B cell (primary cell): ENCODE results near the gene AGPAT3. TPM values are rescaled to one million over a fixed set of nuclear protein-coding genes. Genes with fewer than 3 reads are reported as not detected.

Experiments
- ATAC-seq: fragments of 200-7000 bp; cut with Tn5 transposase; one replicate; pipeline ENCODE4 v1.10.0; 2021; ENCODE audit warnings: low read depth, mild to moderate bottlenecking, moderate number of reproducible peaks, moderate library complexity
- CTCF ChIA-PET: fragments of 350-600 bp; sonication (Branson Sonifier 250); formaldehyde crosslinking; loops from one replicate; lab custom pipeline; 2021; ENCODE audit warnings: antibody characterized with exemption, inconsistent platforms; lab: Charles Lee
- POLR2A ChIA-PET: fragments of 350-600 bp; sonication (Branson Sonifier 250); formaldehyde crosslinking; loops from one replicate; lab custom pipeline; 2021; ENCODE audit warnings: antibody characterized with exemption; lab: Charles Lee
- DNase-seq: peaks from one replicate; pipeline ENCODE4 v3.0.0; 2013
- H2AFZ ChIP-seq: 2 replicates; pipeline ENCODE4 v1.6.1; 2012; ENCODE audit warnings: mild to moderate bottlenecking, low read depth, low read length; ENCODE audit not compliant: insufficient read depth, poor library complexity, severe bottlenecking
- H3K27ac ChIP-seq, 2 donors: 1 replicate in 1 of 2; 2 replicates in 1 of 2; pipeline ENCODE4 v1.5.1; 2012 to 2013; ENCODE audit warnings: low read length in 2 of 2, mild to moderate bottlenecking in 2 of 2, moderate library complexity in 1 of 2
- H3K27me3 ChIP-seq, 4 experiments: fragments of 200-600 bp in 1 of 4; sonication (generic) in 1 of 4; replicated peaks in 1 of 4; 1 replicate in 2 of 4; 2 replicates in 2 of 4; pipeline versions ENCODE4 v1.6.1 to v1.7.0; 2013 to 2016; ENCODE audit warnings: low read length in 3 of 4, mild to moderate bottlenecking in 2 of 4, mixed read lengths in 1 of 4, moderate library complexity in 1 of 4; ENCODE audit not compliant: insufficient read depth in 4 of 4, control insufficient read depth in 3 of 4; ENCODE audit errors: control extremely low read depth in 1 of 4
- H3K36me3 ChIP-seq, 2 experiments: replicated peaks in 1 of 2; 1 replicate in 1 of 2; 2 replicates in 1 of 2; pipeline versions ENCODE4 v1.6.1 to v1.7.1; 2013; ENCODE audit warnings: low read length in 1 of 2; ENCODE audit not compliant: insufficient read depth in 2 of 2, control insufficient read depth in 1 of 2; ENCODE audit errors: control extremely low read depth in 1 of 2, extremely low read depth in 1 of 2
- H3K4me1 ChIP-seq, 2 donors: fragments of 200-600 bp in 1 of 2; sonication (generic) in 1 of 2; 1 replicate in 1 of 2; 2 replicates in 1 of 2; pipeline versions ENCODE4 v1.5.1 to v1.6.1; 2013 to 2017; ENCODE audit warnings: low read length in 2 of 2; ENCODE audit not compliant: control insufficient read depth in 2 of 2, insufficient read depth in 2 of 2
- H3K4me2 ChIP-seq: replicated peaks from 2 replicates; pipeline ENCODE3; 2012; ENCODE audit warnings: mild to moderate bottlenecking, low read depth, low read length; ENCODE audit not compliant: poor library complexity, severe bottlenecking
- H3K4me3 ChIP-seq, 5 experiments: fragments of 200-600 bp in 1 of 5; sonication (generic) in 1 of 5; 1 replicate in 3 of 5; 2 replicates in 2 of 5; pipeline versions ENCODE4 v1.5.1 to v1.7.0; 2011 to 2016; ENCODE audit warnings: low read length in 4 of 5, mild to moderate bottlenecking in 4 of 5, low read depth in 2 of 5, control low read depth in 1 of 5, moderate library complexity in 1 of 5; ENCODE audit not compliant: insufficient read depth in 1 of 5; ENCODE audit errors: control extremely low read depth in 1 of 5, extremely low read depth in 1 of 5
- H3K79me2 ChIP-seq: fragments of 200-600 bp; sonication (generic); one replicate; pipeline ENCODE4 v1.6.0; 2016; ENCODE audit warnings: low read length; ENCODE audit not compliant: control insufficient read depth, insufficient read depth
- H3K9ac ChIP-seq: fragments of 200-600 bp; sonication (generic); 2 replicates; pipeline ENCODE4 v1.6.1; 2017; ENCODE audit warnings: mild to moderate bottlenecking, low read length, moderate library complexity
- H3K9me3 ChIP-seq, 3 donors: one replicate each; pipeline versions ENCODE4 v1.6.1 to v1.7.1; 2013; ENCODE audit warnings: low read length in 2 of 3; ENCODE audit not compliant: control insufficient read depth in 2 of 3, insufficient read depth in 1 of 3; ENCODE audit errors: control extremely low read depth in 1 of 3
- H4K20me1 ChIP-seq: 2 replicates; pipeline ENCODE4 v1.6.0; 2012; ENCODE audit warnings: mild to moderate bottlenecking, low read length; ENCODE audit not compliant: insufficient read depth, control insufficient read depth, poor library complexity, severe bottlenecking
- H3K27ac Mint-ChIP-seq: one replicate; pipeline ENCODE4 v1.8.0; 2021; ENCODE audit warnings: mixed read lengths
- H3K27me3 Mint-ChIP-seq: one replicate; pipeline ENCODE4 v1.8.0; 2021; ENCODE audit warnings: mixed read lengths
- H3K4me1 Mint-ChIP-seq: one replicate; pipeline ENCODE4 v1.8.0; 2021; ENCODE audit warnings: mixed read lengths
- H3K4me3 Mint-ChIP-seq: one replicate; pipeline ENCODE4 v1.8.0; 2021; ENCODE audit warnings: mixed read lengths
- H3K9me3 Mint-ChIP-seq: one replicate; pipeline ENCODE4 v1.8.0; 2022; ENCODE audit warnings: mixed read lengths; ENCODE audit not compliant: insufficient read depth
- EZH2 ChIP-seq: IDR thresholded peaks from 2 replicates; pipeline ENCODE4 v1.6.1; 2012; ENCODE audit warnings: borderline replicate concordance, low read depth, mild to moderate bottlenecking, moderate library complexity, low read length; ENCODE audit not compliant: insufficient read depth, poor library complexity, severe bottlenecking
- WGBS: methylation state at CpG from one replicate; pipeline ENCODE4 v1.1.5; 2013; ENCODE audit warnings: missing lambda C conversion rate; ENCODE audit not compliant: insufficient coverage; 5-methylcytosine and 5-hydroxymethylcytosine counted together
- intact Hi-C: fragments of 100-400 bp; cut with micrococcal nuclease; formaldehyde crosslinking; loops from one replicate; pipeline ENCODE4 v1.10.0; 2022
- polyA plus RNA-seq: library from polyadenylated mRNA; depleted of rRNA; stranded (reverse); fragments of >200 nt; gene quantifications from 2 replicates; pipeline ENCODE4 v1.2.3, GENCODE V29; 2012
- total RNA-seq, 2 donors: library from RNA; stranded (reverse); fragments of 120-200 nt in 1 of 2; gene quantifications; 1 replicate in 1 of 2; 2 replicates in 1 of 2; pipeline versions ENCODE4 v1.2.3 to v1.2.4, GENCODE V29; 2013 to 2022
- TF ChIP-seq, protein P1 (sequence below): fragments of 200-600 bp; IDR thresholded peaks from one replicate; pipeline ENCODE4 v1.8.0; 2022; ENCODE audit warnings: antibody characterized with exemption, mild to moderate bottlenecking

AGPAT3 gene
- total and polyA plus RNA-seq, 2 donors (not counting 1 experiment from before 2014, with no cell fraction given) = 14.3 to 49.3 TPM

- Histone ChIP-seq H3K4me1 (peaks cover 0 to 5% of the 10 kb centered on the region in 2 donors), H3K9me3 (peaks cover 0 to 22% (median 6%) of the 10 kb centered on the region in 3 donors), H3K4me3 (no peak overlapping the region), H3K4me2 (no peak overlapping the region), H3K27me3 (no peaks in the 10 kb centered on the region), H2AFZ (no peak overlapping the region), H3K9ac (no peak overlapping the region), H3K79me2 (peaks cover 60% of the 10 kb centered on the region), H3K27ac (no peak overlapping the region), H3K36me3 (no peaks in the 10 kb centered on the region), H4K20me1 (peaks cover 40% of the 10 kb centered on the region)
- ChIA-PET POLR2A (no interaction called here), CTCF (no interaction called here)
- intact Hi-C loops = loop anchor here (10.0 kb wide), 1 partner anchor 46 kb away; the partner anchor contains the start of gene AGPAT3
- no peak for DNase-seq
- Mint-ChIP-seq H3K4me1 (peaks cover 21% of the 10 kb centered on the region), H3K27me3 (no peaks in the 10 kb centered on the region), H3K9me3 (no peaks in the 10 kb centered on the region), H3K4me3 (no peak overlapping the region), H3K27ac (no peak overlapping the region)
- TF ChIP-seq, protein P1, sequence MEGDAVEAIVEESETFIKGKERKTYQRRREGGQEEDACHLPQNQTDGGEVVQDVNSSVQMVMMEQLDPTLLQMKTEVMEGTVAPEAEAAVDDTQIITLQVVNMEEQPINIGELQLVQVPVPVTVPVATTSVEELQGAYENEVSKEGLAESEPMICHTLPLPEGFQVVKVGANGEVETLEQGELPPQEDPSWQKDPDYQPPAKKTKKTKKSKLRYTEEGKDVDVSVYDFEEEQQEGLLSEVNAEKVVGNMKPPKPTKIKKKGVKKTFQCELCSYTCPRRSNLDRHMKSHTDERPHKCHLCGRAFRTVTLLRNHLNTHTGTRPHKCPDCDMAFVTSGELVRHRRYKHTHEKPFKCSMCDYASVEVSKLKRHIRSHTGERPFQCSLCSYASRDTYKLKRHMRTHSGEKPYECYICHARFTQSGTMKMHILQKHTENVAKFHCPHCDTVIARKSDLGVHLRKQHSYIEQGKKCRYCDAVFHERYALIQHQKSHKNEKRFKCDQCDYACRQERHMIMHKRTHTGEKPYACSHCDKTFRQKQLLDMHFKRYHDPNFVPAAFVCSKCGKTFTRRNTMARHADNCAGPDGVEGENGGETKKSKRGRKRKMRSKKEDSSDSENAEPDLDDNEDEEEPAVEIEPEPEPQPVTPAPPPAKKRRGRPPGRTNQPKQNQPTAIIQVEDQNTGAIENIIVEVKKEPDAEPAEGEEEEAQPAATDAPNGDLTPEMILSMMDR = no peak
- TF ChIP-seq EZH2 = no peak
- WGBS = 88% methylated on average over 20 of the region's 21 CpGs
- ATAC-seq = no peak
Measured at GRCh38 chr21:43911015-43911934, 46.3 kb downstream of the AGPAT3 start.

DNA sequence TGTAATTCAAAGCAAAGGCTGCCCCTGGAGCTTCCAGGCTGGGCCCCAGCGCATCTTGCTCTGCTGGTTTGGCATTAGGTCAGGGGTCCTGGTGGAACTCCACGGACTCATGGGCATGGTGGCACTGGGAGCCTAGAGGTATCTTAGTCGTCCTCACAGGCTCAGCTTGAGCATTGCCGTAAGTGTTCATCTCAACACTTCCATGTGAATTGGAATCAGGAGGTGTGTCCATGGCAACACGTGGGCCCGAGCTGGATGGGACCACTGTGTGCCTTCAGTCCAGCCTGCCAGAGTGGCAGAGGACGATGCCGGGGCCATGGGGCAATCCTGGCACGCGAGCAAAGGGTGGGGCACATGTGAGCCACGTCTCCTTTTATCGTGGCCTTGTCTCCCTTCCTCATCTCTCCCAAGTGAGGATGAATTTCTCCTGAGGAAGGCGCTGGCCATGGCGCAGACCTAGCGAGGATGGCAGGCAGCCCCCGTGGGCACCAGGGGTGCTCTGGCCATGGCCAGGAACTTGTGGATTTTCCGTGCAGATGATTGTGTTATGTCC is 47.0 kb downstream of the AGPAT3 start:
- Histone ChIP-seq H3K36me3 (no peaks in the 10 kb centered on the region), H3K27me3 (no peaks in the 10 kb centered on the region), H3K9me3 (peaks cover 0 to 22% (median 6%) of the 10 kb centered on the region in 3 donors), H3K4me2 (no peak overlapping the region), H3K9ac (no peak overlapping the region), H3K79me2 (peaks cover 60% of the 10 kb centered on the region), H3K4me3 (no peak overlapping the region), H3K27ac (no peak overlapping the region), H3K4me1 (peaks cover 4 to 8% of the 10 kb centered on the region in 2 donors), H2AFZ (no peak overlapping the region), H4K20me1 (peaks cover 47% of the 10 kb centered on the region)
- Mint-ChIP-seq H3K27me3 (no peaks in the 10 kb centered on the region), H3K4me3 (no peak overlapping the region), H3K27ac (no peak overlapping the region), H3K4me1 (peaks cover 27% of the 10 kb centered on the region), H3K9me3 (no peaks in the 10 kb centered on the region)
- CTCF ChIA-PET = no interaction called here
- DNase-seq = no peak
- TF ChIP-seq, protein P1 = no peak
- no peak for TF ChIP-seq EZH2
- intact Hi-C loops = loop anchor here (10.0 kb wide), 1 partner anchor 47 kb away; the partner anchor contains the start of gene AGPAT3
- 98% methylated on average over 13 of the region's 17 CpGs for WGBS
- ATAC-seq = no peak
- POLR2A ChIA-PET = no interaction called here
